Caco-2 (cell line): Measurements from ENCODE around the gene CPHXL. TPM values are rescaled to one million over a fixed set of nuclear protein-coding genes. Genes with fewer than 3 reads are reported as not detected.
A peak's percentile ranks its signal among the peaks of the same experiment; 100 is the strongest.

Source experiments
- BruUV-seq: library from RNA; stranded (reverse); fragments of 400-500 nt; replicated peaks from 2 replicates; lab custom pipeline; 2021; lab: Mats Ljungman, UMichigan
- CTCF ChIA-PET: fragments of 300-600 bp; sonication (Branson Sonifier 250); formaldehyde crosslinking; loops from one replicate; lab custom pipeline; 2022; ENCODE audit warnings: antibody characterized with exemption; lab: Charles Lee
- POLR2A ChIA-PET: fragments of 300-600 bp; sonication (Branson Sonifier 250); formaldehyde crosslinking; loops from one replicate; lab custom pipeline; 2022; ENCODE audit warnings: antibody characterized with exemption; lab: Charles Lee
- DNase-seq, 2 experiments: peaks; one replicate each; pipeline versions ENCODE4 v3.0.0 to v3.0.0-alpha.2; 2020 to 2022
- H3K27me3 ChIP-seq: replicated peaks from 2 replicates; pipeline ENCODE4 v1.6.0; 2011; ENCODE audit warnings: low read length; ENCODE audit not compliant: control insufficient read depth, insufficient read depth
- H3K36me3 ChIP-seq: 2 replicates; pipeline ENCODE4 v1.5.1; 2011; ENCODE audit warnings: low read length; ENCODE audit not compliant: control insufficient read depth, insufficient read depth
- H3K4me1 ChIP-seq: fragments of 250-450 bp; sonication (Bioruptor Pico); 2 replicates; pipeline ENCODE4 v1.5.1; 2020; ENCODE audit warnings: mild to moderate bottlenecking
- H3K4me3 ChIP-seq: 2 replicates; pipeline ENCODE4 v1.5.1; 2011; ENCODE audit warnings: low read depth, mild to moderate bottlenecking, control low read depth, low read length
- H3K9me3 ChIP-seq: fragments of 250-450 bp; sonication (Bioruptor Pico); 2 replicates; pipeline ENCODE4 v1.5.1; 2020; ENCODE audit warnings: mild to moderate bottlenecking, moderate library complexity
- H3K27ac Mint-ChIP-seq: one replicate; pipeline ENCODE4 v1.8.0; 2022; ENCODE audit warnings: mixed read lengths; ENCODE audit not compliant: unreplicated experiment
- H3K27me3 Mint-ChIP-seq: one replicate; pipeline ENCODE4 v1.8.0; 2022; ENCODE audit warnings: mixed read lengths; ENCODE audit not compliant: insufficient read depth, unreplicated experiment
- H3K36me3 Mint-ChIP-seq: one replicate; pipeline ENCODE4 v1.8.0; 2022; ENCODE audit warnings: mild to moderate bottlenecking, mixed read lengths; ENCODE audit not compliant: insufficient read depth, unreplicated experiment
- H3K4me1 Mint-ChIP-seq: one replicate; pipeline ENCODE4 v1.8.0; 2022; ENCODE audit warnings: low read depth, mixed read lengths; ENCODE audit not compliant: unreplicated experiment
- H3K4me3 Mint-ChIP-seq: one replicate; pipeline ENCODE4 v1.8.0; 2022; ENCODE audit warnings: mild to moderate bottlenecking, moderate library complexity, mixed read lengths; ENCODE audit not compliant: unreplicated experiment
- H3K9me3 Mint-ChIP-seq: one replicate; pipeline ENCODE4 v1.8.0; 2022; ENCODE audit warnings: mixed read lengths; ENCODE audit not compliant: unreplicated experiment
- CTCF ChIP-seq, 2 experiments: fragments of 200-600 bp in 1 of 2; IDR thresholded peaks; 1 replicate in 1 of 2; 2 replicates in 1 of 2; pipeline versions ENCODE4 v1.5.1 to v1.8.0; 2011 to 2022; ENCODE audit warnings: antibody characterized with exemption in 1 of 2, control low read depth in 1 of 2, inconsistent platforms in 1 of 2, low read depth in 1 of 2, low read length in 1 of 2, mild to moderate bottlenecking in 1 of 2, moderate library complexity in 1 of 2; ENCODE audit not compliant: insufficient read depth in 1 of 2, severe bottlenecking in 1 of 2, unreplicated experiment in 1 of 2
- intact Hi-C: fragments of 100-400 bp; cut with micrococcal nuclease; formaldehyde crosslinking; loops from one replicate; pipeline ENCODE4 v1.10.0; 2022; ENCODE audit not compliant: unreplicated experiment
- total RNA-seq: library from RNA; stranded (reverse); gene quantifications from 2 replicates; pipeline ENCODE4 v1.2.3, GENCODE V29; 2022

CPHXL gene
- total RNA-seq, 1 experiment from 2014 or later, result not detected

GRCh38 chr16:75745823-75746222, 19.5 kb upstream of the CPHXL start:
- Histone ChIP-seq H3K27me3 (no peaks in the 10 kb centered on the region), H3K4me1 (peaks cover 5% of the 10 kb centered on the region; the same call in 1 of the 2 replicates), H3K36me3 (no peaks in the 10 kb centered on the region), H3K4me3 (no peak overlapping the region), H3K9me3 (peaks cover 42% of the 10 kb centered on the region)
- Mint-ChIP-seq H3K36me3 (no peaks in the 10 kb centered on the region), H3K9me3 (peaks cover 45% of the 10 kb centered on the region), H3K27me3 (no peaks in the 10 kb centered on the region), H3K4me3 (no peak overlapping the region), H3K4me1 (no peaks in the 10 kb centered on the region), H3K27ac (no peak overlapping the region)
- ChIA-PET CTCF (no interaction called here), POLR2A (no interaction called here)
- no peak for DNase-seq
- no TSS peak for BruUV-seq
- no peak for TF ChIP-seq CTCF (IDR thresholded peaks at IDR 0.05; ENCODE audit: insufficient read depth in 1 of 2, low read depth in 1 of 2, low read length in 1 of 2, severe bottlenecking in 1 of 2, unreplicated experiment in 1 of 2)
- intact Hi-C loops, result no loop called here

GRCh38 chr16:75745242-75745641, 19.0 kb upstream of the CPHXL start:
- no TSS peak for BruUV-seq
- Mint-ChIP-seq H3K27me3 (no peaks in the 10 kb centered on the region), H3K27ac (no peak overlapping the region), H3K4me3 (no peak overlapping the region), H3K9me3 (peaks cover 45% of the 10 kb centered on the region), H3K4me1 (no peaks in the 10 kb centered on the region), H3K36me3 (no peaks in the 10 kb centered on the region)
- no peak for DNase-seq
- no peaks in the 10 kb centered on the region for H3K27me3 ChIP-seq
- H3K4me1 ChIP-seq, result peaks cover 3% of the 10 kb centered on the region; the same call in 1 of the 2 replicates
- peaks cover 47% of the 10 kb centered on the region for H3K9me3 ChIP-seq
- no peaks in the 10 kb centered on the region for H3K36me3 ChIP-seq
- CTCF ChIA-PET, result no interaction called here
- POLR2A ChIA-PET, result no interaction called here
- no peak for TF ChIP-seq CTCF (IDR thresholded peaks at IDR 0.05; ENCODE audit: insufficient read depth in 1 of 2, low read depth in 1 of 2, low read length in 1 of 2, severe bottlenecking in 1 of 2, unreplicated experiment in 1 of 2)
- intact Hi-C loops, result no loop called here
- no peak overlapping the region for H3K4me3 ChIP-seq

GRCh38 chr16:75742424-75743047, 16.2 kb upstream of the CPHXL start:
- Mint-ChIP-seq H3K27ac (no peak overlapping the region), H3K4me1 (no peaks in the 10 kb centered on the region), H3K36me3 (no peaks in the 10 kb centered on the region), H3K9me3 (peaks cover 48% of the 10 kb centered on the region), H3K4me3 (no peak overlapping the region), H3K27me3 (peaks cover 14% of the 10 kb centered on the region)
- CTCF ChIA-PET, result no interaction called here
- no peak for TF ChIP-seq CTCF (IDR thresholded peaks at IDR 0.05; ENCODE audit: insufficient read depth in 1 of 2, low read depth in 1 of 2, low read length in 1 of 2, severe bottlenecking in 1 of 2, unreplicated experiment in 1 of 2)
- Histone ChIP-seq H3K4me1 (no peaks in the 10 kb centered on the region), H3K27me3 (no peaks in the 10 kb centered on the region), H3K4me3 (no peak overlapping the region), H3K9me3 (peaks cover 35% of the 10 kb centered on the region), H3K36me3 (no peaks in the 10 kb centered on the region)
- intact Hi-C loops, result no loop called here
- POLR2A ChIA-PET, result no interaction called here
- BruUV-seq, result no TSS peak
- peak in 1 of 2 experiments; percentile 16 for DNase-seq
